ENCODE measurements around the gene CCDC192.
"Not testable (repeated sequence)": the region's sequence is repeated elsewhere in the genome, so short reads cannot be mapped to it uniquely, and the experiment has no call there.

The CCDC192 gene

GRCh38 chr5:127769386-127769785 is 66.2 kb downstream of the CCDC192 start:
- DNase-seq (ENCODE audit: extremely low read depth, insufficient read length): no peak
- H3K36me3 ChIP-seq (ENCODE audit: control insufficient read depth, insufficient read depth, low read length): no peaks in the 10 kb centered on the region
- TF ChIP-seq CTCF (IDR thresholded peaks at IDR 0.05; ENCODE audit: insufficient read depth, low read length, poor library complexity, severe bottlenecking): no peak
- H3K27me3 ChIP-seq (replicated peaks; ENCODE audit: control insufficient read depth, insufficient read depth, low read length): 0 out of 2 replicates have a peak, but pooled peaks cover 1% of the 10 kb centered on the region
- no peak overlapping the region for H3K4me3 ChIP-seq (replicated peaks; ENCODE audit: low read depth, low read length)

GRCh38 chr5:127770272-127770671 is 67.1 kb downstream of the CCDC192 start:
- no peak for TF ChIP-seq CTCF (IDR thresholded peaks at IDR 0.05; ENCODE audit: insufficient read depth, low read length, poor library complexity, severe bottlenecking)
- Histone ChIP-seq H3K27me3 (replicated peaks; ENCODE audit: control insufficient read depth, insufficient read depth, low read length) (0 out of 2 replicates have a peak, but pooled peaks cover 1% of the 10 kb centered on the region), H3K4me3 (replicated peaks; ENCODE audit: low read depth, low read length) (no peak overlapping the region), H3K36me3 (ENCODE audit: control insufficient read depth, insufficient read depth, low read length) (no peaks in the 10 kb centered on the region)
- no peak for DNase-seq (ENCODE audit: extremely low read depth, insufficient read length)

- no peaks in the 10 kb centered on the region for H3K27me3 ChIP-seq (replicated peaks; ENCODE audit: control insufficient read depth, insufficient read depth, low read length)
- no peaks in the 10 kb centered on the region for H3K36me3 ChIP-seq (ENCODE audit: control insufficient read depth, insufficient read depth, low read length)
- TF ChIP-seq CTCF (IDR thresholded peaks at IDR 0.05; ENCODE audit: insufficient read depth, low read length, poor library complexity, severe bottlenecking): no peak
- no peak overlapping the region for H3K4me3 ChIP-seq (replicated peaks; ENCODE audit: low read depth, low read length)
- DNase-seq (ENCODE audit: extremely low read depth, insufficient read length): no peak
These were observed 69.3 kb downstream of the CCDC192 start for GRCh38 chr5:127772531-127772930.

GRCh38 chr5:127774221-127774620 is 71.0 kb downstream of the CCDC192 start:
- Histone ChIP-seq H3K27me3 (replicated peaks; ENCODE audit: control insufficient read depth, insufficient read depth, low read length) (no peaks in the 10 kb centered on the region), H3K36me3 (ENCODE audit: control insufficient read depth, insufficient read depth, low read length) (no peaks in the 10 kb centered on the region), H3K4me3 (replicated peaks; ENCODE audit: low read depth, low read length) (no peak overlapping the region)
- DNase-seq (ENCODE audit: extremely low read depth, insufficient read length): no peak
- no peak for TF ChIP-seq CTCF (IDR thresholded peaks at IDR 0.05; ENCODE audit: insufficient read depth, low read length, poor library complexity, severe bottlenecking)

GRCh38 chr5:127776477-127776876 is 73.3 kb downstream of the CCDC192 start:
- DNase-seq (ENCODE audit: extremely low read depth, insufficient read length): no peak
- Histone ChIP-seq H3K36me3 (ENCODE audit: control insufficient read depth, insufficient read depth, low read length) (no peaks in the 10 kb centered on the region), H3K27me3 (replicated peaks; ENCODE audit: control insufficient read depth, insufficient read depth, low read length) (no peaks in the 10 kb centered on the region), H3K4me3 (replicated peaks; ENCODE audit: low read depth, low read length) (no peak overlapping the region)
- TF ChIP-seq CTCF (IDR thresholded peaks at IDR 0.05; ENCODE audit: insufficient read depth, low read length, poor library complexity, severe bottlenecking): no peak

- no peaks in the 10 kb centered on the region for H3K36me3 ChIP-seq (ENCODE audit: control insufficient read depth, insufficient read depth, low read length)
- no peak for TF ChIP-seq CTCF (IDR thresholded peaks at IDR 0.05; ENCODE audit: insufficient read depth, low read length, poor library complexity, severe bottlenecking)
These were observed 74.8 kb downstream of the CCDC192 start for GRCh38 chr5:127777957-127778356.

GRCh38 chr5:127782450-127782849 is 79.3 kb downstream of the CCDC192 start:
- H3K4me3 ChIP-seq (replicated peaks; ENCODE audit: low read depth, low read length); H3K27me3 ChIP-seq (replicated peaks; ENCODE audit: control insufficient read depth, insufficient read depth, low read length); H3K36me3 ChIP-seq (ENCODE audit: control insufficient read depth, insufficient read depth, low read length); DNase-seq (ENCODE audit: extremely low read depth, insufficient read length): not testable (repeated sequence)

More at GRCh38 chr5:127777957-127778356, 74.8 kb downstream of the CCDC192 start:
- no peak for DNase-seq (ENCODE audit: extremely low read depth, insufficient read length)
- H3K27me3 ChIP-seq (replicated peaks; ENCODE audit: control insufficient read depth, insufficient read depth, low read length): no peaks in the 10 kb centered on the region
- H3K4me3 ChIP-seq (replicated peaks; ENCODE audit: low read depth, low read length): no peak overlapping the region

All from GM06990 (cell line).